DMS 273 treated with DMSO at 0.1 percent for 48 hours (cell line): Measurements from ENCODE around the gene SCN9A.
"Not testable (repeated sequence)": the region's sequence is repeated elsewhere in the genome, so short reads cannot be mapped to it uniquely, and the experiment has no call there.

Experiments
- DNase-seq: peaks from one replicate; lab custom pipeline; 2025; lab: John Stamatoyannopoulos, UW

SCN9A gene

DNA sequence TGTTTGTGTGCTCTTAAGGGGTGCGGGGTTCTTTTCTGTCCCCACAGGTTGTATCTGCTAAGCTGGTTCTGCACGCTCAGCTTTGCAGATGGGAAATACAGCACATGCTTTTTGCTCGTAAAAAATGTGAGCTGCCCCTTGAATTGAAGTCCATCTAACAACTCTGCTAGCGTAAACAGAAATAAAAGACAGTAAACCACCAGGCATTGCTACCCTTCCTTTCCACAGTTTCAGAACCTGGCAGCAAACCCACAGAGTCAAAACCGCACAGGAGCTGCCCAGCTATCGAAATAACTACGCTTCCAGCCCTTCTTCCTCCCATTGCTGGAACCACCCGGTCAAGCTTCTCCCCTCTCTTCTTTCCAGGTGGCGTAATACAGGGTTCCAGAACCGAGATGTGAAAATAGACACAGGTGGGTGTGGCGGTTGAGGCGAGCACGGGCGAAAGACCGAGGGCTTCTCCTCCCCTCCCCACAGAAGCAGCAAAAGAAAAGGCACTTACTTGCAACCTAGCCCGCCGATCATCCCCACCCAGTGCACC lies 479 bp downstream of the SCN9A start:
- DNase-seq, result no peak

DNA sequence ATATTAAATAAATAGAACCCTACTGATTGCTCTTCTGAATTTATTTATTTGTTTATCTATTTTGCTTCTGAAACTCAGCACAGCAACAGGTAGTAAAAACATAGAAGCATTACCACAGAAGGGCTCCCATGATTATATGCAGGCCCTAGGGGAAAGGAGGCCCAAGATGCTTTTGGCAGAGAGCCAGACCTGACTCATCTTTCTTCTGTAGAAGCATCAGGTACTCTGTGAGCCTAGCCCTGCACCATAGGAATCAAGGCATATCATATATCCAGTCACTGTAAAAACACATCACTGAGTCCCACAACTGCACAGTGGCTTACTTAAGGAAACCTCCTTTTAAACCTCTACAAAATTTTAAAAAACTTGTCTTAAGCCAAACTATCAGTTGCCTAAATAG lies 1.8 kb downstream of the SCN9A start:
- DNase-seq, result no peak

GRCh38 chr2:166373539-166373938 lies 2.2 kb downstream of the SCN9A start:
- no peak for DNase-seq

DNA sequence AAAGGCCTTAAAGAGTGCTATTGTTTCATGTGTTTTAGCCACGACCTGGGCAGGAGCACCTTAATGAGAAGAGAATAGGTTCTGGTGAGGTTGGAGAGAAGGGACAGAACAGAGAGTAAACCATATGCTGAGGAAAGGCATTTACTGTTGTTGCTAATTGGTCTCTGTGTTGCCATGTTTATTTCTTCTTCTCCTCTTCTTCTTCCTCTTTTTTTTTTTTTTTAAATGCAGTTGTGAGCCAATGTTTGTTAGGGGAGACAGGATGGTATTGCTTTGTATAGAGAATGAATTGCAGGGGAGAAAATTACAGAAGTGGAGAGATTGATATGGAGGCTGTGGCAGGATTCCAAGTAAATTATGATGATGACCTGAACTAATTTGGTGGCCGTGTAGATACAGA lies 2.6 kb downstream of the SCN9A start:
- no peak for DNase-seq

DNA sequence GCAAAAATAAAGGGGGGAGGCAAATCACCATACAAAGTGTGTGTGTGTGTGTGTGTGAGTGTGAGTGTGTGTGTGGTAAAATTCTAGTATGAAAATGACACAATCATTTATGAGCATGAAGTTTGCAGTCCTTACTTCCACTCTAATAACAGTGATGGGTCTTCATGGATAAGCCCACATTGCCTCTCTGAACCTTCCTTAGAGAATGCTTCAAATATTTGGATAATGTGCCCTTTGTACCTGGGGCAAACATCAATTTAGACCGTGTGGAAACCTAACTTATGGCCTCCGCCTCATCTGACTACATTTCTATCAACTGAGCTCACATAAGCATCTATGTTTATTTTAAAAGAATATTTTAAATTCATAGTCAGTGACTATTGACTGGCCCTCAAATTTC lies 3.7 kb downstream of the SCN9A start:
- no peak for DNase-seq

- no peak for DNase-seq
Observed at GRCh38 chr2:166365803-166366420, 9.8 kb downstream of the SCN9A start.

GRCh38 chr2:166365239-166365638 lies 10.5 kb downstream of the SCN9A start:
- DNase-seq, result no peak

- no peak for DNase-seq
Observed at GRCh38 chr2:166364476-166365161, 11.1 kb downstream of the SCN9A start.

DNA sequence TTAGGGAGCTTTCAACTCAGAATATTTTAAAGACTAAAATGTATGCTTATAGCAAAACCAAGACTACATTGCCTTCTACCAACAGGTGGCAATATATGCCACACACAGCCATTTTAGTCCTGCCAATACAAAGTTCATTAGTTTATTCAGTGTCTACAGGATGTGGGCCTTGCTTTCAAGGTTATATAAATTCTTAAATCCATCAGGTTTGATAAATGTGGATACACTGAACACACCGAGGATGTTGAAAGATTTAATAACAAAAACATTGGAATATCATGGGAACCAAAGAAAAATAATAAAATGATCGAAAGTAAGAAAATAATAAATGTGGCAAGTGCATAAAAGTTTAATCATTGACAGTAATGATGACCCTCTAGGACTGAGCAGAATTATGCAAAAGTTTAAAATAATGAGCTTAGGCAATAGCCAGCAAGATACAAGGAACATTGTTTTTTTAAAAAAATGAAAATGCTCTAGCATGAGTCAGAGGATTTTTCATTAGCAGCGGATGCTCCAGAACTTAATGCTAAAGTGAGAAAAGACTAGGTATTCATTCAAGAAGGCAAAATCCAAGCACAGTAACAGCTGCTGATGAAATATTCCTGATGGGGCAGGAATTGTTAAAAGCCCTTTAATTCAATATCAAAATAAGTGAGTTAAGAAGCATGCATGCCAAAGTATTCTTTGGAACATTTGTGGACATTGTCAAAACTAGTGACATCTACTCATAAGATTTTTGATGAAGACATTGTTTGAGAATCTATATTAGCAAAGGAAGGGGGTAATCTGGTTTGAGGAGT lies 14.2 kb downstream of the SCN9A start:
- DNase-seq, result no peak

DNA sequence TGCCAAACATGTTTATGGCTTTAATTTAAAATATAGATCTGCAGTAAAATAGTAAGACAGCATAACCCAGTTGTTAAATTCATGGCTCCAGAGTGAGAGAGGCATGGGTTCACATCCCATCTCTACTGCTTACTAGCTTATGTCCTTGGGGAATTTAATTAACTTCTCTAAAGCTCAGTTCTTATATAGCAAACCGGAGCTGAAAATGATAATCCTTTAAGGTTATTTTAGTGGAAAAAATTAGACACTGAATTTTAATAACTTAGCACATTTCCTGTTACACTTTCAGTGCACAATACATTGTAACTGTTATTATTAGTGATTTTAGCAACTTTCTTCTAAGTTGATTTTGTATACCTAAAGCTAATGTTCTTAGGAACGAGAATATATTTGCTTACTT lies 14.8 kb downstream of the SCN9A start:
- no peak for DNase-seq

DNA sequence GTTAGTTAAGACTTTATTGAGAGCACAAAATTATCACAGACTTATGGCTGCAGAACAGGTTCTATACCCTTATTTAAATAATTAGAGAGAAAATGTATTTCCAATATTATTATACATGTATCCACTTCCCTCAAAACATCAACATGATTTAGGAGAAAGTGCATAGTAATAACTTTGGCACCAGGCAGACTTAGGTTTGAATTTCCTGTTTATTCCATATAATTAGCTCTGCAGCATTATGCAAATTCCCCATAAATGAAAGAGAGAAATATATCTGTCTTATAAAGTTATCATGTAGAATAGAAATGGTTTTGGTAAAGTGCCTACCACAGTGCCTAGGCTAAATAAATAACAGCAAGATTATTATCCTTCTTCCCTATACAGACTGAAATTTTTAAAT lies 15.3 kb downstream of the SCN9A start:
- no peak for DNase-seq

- not testable (repeated sequence) for DNase-seq
Observed at GRCh38 chr2:166357950-166358321, 17.8 kb downstream of the SCN9A start.

DNA sequence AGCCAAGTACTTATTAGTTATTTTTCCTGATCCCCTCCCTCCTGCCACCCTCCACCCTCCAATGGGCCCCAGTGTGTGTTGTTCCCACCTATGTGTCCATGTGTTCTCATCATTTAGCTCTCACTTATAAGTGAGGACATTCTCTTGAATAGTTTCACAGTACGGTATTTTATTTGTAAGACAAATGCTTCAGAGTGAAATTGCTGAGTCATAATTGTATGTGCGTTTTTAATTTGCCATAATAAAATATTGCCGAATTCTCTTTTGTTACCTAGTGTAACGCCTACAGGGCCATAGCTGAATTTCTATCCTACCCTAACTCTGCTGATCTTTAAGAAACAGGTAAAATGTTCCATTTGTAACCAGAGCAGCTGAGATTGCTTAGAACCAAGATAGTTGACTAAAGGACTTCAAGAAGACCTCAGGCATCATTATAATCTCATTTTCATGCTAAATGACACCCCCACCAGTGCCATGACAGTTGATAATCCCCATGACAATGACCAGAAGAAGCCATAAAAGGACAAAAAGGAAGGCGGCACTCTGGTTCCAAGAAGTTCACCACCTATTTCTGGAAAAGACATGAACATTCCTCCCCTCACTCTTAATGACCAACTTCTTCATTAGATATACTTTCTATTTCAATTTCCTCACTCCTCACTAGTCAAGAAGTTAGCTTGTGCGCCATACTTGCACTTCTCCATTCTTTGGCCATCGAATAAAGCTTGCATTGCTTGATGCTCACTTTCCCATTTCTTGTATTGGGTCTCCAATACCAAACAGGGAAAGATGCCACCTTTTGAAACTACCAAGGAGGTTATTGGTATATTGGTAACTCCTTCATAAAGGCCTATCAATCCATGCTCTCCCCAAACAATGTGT lies 18.4 kb downstream of the SCN9A start:
- no peak for DNase-seq

- DNase-seq, result no peak
Observed at GRCh38 chr2:166351319-166351718, 24.4 kb downstream of the SCN9A start.

- no peak for DNase-seq
Observed at GRCh38 chr2:166350525-166350924, 25.2 kb downstream of the SCN9A start.

DNA sequence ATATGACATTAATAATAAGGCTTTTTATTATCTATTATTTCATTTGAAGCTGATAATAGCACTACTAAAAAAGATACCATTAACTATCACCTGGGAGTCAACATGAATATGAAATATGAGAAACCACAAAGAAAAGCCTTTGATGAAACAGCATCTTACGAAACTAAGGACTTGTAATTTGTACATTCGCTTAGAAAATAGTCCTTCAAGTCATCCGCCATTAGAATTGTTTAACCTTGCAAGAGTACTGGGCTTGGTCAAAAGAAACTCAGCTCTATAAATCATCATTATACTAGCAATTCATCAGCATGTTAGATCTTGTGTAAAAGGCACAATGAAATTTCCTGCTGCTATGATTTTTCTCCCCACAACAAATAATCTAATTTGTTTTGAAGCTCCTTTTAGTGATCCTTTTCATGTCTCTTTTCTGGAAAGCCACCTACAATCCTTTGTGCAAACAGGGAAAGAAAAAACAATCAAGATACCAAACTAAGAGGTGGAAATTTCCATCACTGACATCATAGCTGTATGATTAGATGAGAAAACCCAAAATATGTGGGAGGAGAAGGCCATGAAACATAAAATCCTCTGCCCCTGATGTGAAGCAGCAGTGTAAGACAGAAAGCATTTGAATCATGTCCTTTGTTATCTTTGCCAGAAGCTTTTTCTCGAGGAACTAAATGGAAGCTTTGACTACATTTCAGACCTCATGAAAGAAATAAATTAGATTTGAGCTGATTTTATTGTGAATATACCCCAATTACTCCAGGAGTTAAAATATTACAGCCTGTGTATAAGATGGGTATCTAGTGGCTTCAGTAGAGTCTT lies 31.2 kb downstream of the SCN9A start:
- no peak for DNase-seq

DNA sequence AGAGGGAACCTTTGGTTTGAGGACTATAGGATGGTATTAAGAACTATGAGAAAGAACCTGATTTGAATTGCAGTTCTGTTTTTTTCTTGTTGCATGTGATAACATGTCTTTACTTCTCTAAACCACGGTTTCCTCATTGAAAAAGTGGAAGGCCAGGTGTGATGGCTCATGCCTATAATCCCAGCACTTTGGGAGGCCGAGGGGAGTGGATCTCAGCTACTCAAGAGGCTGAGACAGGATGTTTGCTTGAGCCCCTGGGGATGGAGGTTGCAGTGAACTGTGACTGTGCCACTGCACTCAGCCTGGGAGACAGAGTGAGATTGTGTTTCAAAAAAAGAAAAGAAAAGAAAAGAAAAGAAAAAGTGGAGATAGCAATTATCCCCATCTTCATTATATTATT lies 32.3 kb downstream of the SCN9A start:
- DNase-seq, result no peak

DNA sequence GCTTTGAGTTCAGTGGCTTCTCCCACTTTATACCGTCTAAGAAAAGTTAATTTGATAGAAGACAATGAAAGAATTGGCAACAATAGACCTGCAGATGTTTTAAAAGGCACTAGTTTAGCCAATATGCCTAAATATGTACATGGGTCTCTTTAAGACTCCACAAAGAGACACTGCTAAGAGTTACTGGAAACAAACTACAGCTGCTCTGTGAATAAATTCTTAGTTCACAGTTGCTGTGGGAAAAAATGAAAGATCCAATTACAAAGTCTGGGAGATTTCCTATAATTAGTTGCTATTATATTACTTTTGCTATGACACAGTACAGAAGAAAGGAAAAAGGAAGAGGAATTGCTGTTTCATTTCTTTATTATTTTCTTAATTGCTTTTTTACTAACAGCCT lies 34.3 kb downstream of the SCN9A start:
- DNase-seq, result no peak

DNA sequence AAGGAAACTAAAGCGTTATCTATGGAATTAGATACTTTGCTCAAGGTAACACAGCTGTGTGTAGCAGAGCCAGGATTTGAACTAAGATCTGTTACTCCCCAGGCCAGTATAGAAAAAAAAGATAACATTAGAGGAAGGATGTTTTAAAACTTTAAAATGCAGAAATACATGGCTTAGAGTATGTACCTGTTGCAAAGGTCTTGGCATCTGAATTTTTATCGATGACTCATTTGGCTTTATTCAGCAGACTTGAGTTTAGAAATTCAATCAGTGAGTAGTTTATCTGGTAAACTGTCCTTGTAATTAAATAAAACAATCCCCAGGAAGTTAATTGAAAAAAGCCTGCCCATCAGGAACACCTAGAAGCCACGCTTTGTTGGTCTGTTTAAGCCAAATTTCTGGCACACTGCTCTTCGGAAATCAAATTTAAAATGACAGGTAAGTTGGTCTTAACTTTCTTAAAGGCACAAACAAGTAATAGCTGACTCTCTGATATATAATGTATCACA lies 36.9 kb downstream of the SCN9A start:
- DNase-seq, result no peak

GRCh38 chr2:166337932-166338331 lies 37.8 kb downstream of the SCN9A start:
- DNase-seq, result no peak

DNA sequence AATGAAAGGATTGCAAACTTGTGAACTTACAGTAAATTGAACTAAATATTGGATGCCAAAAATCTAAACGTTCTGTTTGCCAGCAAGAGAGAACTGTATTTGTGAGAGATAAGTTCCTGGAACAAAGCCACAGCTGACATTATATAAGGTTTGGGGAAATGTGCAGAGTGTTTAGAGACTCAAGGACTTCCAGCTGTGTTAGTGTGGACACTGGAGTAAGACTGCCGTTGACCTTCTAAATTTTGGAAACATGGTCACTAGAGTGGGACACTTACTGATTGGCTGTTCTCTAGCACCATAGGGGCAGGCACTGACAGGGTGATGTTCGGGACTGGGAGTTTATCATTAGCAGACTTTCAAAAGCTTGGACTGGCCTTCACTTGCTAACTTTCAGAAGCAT lies 40.5 kb downstream of the SCN9A start:
- DNase-seq, result no peak
